ENCODE results near the gene CEACAM16.

Gene CEACAM16

GRCh38 chr19:44738603-44739558, 39.9 kb downstream of the CEACAM16 start:
- TF ChIP-seq, protein P1, sequence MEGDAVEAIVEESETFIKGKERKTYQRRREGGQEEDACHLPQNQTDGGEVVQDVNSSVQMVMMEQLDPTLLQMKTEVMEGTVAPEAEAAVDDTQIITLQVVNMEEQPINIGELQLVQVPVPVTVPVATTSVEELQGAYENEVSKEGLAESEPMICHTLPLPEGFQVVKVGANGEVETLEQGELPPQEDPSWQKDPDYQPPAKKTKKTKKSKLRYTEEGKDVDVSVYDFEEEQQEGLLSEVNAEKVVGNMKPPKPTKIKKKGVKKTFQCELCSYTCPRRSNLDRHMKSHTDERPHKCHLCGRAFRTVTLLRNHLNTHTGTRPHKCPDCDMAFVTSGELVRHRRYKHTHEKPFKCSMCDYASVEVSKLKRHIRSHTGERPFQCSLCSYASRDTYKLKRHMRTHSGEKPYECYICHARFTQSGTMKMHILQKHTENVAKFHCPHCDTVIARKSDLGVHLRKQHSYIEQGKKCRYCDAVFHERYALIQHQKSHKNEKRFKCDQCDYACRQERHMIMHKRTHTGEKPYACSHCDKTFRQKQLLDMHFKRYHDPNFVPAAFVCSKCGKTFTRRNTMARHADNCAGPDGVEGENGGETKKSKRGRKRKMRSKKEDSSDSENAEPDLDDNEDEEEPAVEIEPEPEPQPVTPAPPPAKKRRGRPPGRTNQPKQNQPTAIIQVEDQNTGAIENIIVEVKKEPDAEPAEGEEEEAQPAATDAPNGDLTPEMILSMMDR (IDR thresholded peaks at IDR 0.05; ENCODE audit: low read depth, low read length, missing control alignments), result no peak
- DNase-seq (ENCODE audit: extremely low read depth, low read depth), result no peak
- H3K4me3 ChIP-seq (replicated peaks; ENCODE audit: low read depth, low read length), result no peak overlapping the region

DNA sequence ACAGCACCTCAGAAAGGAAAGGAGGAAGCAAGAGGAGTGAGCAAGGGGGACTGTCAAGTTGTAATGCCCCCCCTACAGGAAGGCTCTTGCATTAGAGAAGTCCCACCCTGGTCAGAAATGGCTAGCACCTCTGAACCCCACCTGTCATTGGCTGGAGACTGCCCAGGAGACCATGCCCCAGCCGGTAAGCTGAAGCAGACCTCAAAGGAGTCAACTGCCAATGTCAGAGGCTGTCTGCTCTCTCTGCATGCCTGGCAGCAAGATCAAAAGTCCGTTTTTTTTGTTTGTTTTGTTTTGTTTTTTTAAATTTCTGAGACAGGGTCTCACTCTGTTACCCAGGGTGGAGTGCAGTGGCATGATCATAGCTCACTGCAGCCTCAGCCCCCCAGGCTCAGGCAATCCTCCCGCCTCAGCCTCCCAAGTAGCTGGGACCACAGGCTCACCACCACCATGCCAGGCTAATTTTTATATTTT, 41.4 kb downstream of the CEACAM16 start:
- no peak for DNase-seq (ENCODE audit: extremely low read depth, low read depth)
- no peak overlapping the region for H3K4me3 ChIP-seq (replicated peaks; ENCODE audit: low read depth, low read length)
- TF ChIP-seq, protein P1 (IDR thresholded peaks at IDR 0.05; ENCODE audit: low read depth, low read length, missing control alignments), result no peak

DNA sequence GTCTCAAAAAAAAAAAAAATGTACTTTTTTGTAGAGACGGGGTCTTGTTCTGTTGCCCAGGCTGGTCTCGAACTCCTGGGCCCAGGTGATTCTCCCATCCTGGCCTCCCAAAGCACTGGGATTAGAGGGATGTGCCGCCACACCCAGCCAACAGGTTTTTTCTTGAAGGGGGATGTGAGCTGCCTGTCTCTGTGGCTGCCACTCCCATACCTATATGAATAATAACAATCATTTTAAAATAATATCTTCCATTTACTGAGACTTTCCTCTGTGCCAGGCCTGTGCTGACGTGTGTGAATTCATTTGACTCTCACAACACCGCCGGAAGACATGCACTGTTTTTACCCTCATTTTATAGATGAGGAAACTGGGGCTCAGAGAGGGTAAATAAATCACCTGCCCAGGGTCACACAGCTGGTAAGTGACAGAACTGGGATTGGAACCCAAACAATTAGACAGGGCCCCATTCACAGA, 42.3 kb downstream of the CEACAM16 start:
- TF ChIP-seq, protein P1 (IDR thresholded peaks at IDR 0.05; ENCODE audit: low read depth, low read length, missing control alignments), result no peak
- DNase-seq (ENCODE audit: extremely low read depth, low read depth), result no peak
- no peak overlapping the region for H3K4me3 ChIP-seq (replicated peaks; ENCODE audit: low read depth, low read length)

DNA sequence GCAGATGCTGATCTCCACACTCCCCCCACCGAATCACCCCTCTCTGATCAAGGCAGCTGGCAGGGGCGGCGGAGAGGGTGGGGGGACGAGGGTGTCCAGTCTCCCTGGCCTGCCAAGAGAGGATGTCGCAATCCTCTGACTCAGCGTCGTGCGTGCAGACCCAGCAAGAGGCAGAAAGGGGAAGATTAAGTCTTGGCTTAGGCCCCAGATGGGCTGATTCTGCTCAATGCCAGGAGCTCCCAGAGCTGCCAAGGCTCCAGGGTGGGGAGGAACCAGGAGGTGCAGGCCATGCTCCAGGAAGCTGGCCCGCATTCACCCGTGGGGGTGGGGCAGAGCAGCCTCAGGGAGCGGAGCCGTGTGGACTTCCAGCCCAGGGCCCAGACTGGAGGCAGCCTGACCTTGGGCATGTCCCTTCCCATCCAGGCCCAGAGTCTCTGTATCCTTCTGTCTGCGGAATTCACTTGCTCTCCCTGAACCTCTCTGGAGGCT, 42.9 kb downstream of the CEACAM16 start:
- peak; percentile 99 for DNase-seq (ENCODE audit: extremely low read depth, low read depth)
- H3K4me3 ChIP-seq (replicated peaks; ENCODE audit: low read depth, low read length), result no peak overlapping the region
- TF ChIP-seq, protein P1 (IDR thresholded peaks at IDR 0.05; ENCODE audit: low read depth, low read length, missing control alignments), result no peak

DNA sequence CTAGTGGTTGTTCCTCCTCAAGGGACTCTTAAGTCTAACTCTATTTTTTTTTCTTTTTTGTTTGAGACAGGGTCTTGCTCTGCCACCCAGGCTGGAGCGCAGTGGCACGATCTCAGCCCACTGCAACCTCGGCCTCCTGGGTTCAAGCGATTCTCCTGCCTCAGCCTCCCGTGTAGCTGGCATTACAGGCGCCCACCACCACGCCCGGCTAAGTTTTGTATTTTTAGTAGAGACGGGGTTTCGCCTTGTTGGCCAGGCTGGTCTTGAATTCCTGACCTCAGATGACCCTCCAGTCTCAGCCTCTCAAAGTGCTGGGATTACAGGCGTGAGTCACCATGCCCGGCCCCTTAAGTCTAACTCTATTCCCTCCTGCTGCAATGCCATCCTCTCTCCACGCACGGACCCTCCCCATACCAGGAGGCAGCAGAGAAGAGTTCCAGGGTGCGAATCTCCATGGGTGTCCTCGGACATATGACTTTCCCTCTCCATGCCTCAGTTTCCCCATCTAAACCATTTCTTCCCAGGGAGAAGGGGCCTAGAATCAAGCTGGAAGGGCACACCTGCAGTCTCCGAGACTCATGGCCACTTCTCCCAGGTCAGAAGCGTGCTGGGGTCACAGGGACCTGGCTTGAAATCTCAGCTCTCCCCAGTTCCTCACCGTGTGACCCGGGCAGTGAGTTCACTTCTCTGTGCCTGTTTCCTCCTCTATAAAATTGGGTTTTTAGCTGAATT, 43.5 kb downstream of the CEACAM16 start:
- TF ChIP-seq, protein P1 (IDR thresholded peaks at IDR 0.05; ENCODE audit: low read depth, low read length, missing control alignments), result no peak
- DNase-seq (ENCODE audit: extremely low read depth, low read depth), result no peak
- no peak overlapping the region for H3K4me3 ChIP-seq (replicated peaks; ENCODE audit: low read depth, low read length)

DNA sequence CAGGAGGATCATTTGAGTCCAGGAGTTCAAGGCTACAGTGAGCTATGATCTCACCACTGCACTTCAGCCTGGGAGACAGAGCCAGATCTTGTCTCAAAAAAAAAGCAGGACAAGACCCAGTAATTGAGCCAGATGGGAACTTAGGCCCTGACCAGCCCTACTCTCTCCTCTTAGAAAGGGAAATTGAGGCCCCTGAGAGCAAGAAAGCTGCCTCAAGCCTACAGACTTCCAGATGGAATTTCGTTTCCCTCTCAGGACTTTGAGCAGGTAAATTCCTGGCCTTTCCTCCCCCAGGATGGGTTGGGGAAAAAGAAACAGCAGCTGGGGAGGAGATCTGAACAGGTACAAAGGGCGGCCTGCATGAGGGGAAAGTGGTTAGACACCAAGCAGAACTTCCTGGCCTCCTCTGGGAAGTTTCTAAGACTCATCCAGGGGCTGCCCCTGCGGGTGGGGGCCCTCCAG, 46.0 kb downstream of the CEACAM16 start:
- DNase-seq (ENCODE audit: extremely low read depth, low read depth), result no peak
- TF ChIP-seq, protein P1 (IDR thresholded peaks at IDR 0.05; ENCODE audit: low read depth, low read length, missing control alignments), result no peak

More for the DNA sequence above, 46.0 kb downstream of the CEACAM16 start:
- H3K4me3 ChIP-seq (replicated peaks; ENCODE audit: low read depth, low read length), result no peak overlapping the region
